ENCODE results near the gene MED8.

MED8 gene

DNA sequence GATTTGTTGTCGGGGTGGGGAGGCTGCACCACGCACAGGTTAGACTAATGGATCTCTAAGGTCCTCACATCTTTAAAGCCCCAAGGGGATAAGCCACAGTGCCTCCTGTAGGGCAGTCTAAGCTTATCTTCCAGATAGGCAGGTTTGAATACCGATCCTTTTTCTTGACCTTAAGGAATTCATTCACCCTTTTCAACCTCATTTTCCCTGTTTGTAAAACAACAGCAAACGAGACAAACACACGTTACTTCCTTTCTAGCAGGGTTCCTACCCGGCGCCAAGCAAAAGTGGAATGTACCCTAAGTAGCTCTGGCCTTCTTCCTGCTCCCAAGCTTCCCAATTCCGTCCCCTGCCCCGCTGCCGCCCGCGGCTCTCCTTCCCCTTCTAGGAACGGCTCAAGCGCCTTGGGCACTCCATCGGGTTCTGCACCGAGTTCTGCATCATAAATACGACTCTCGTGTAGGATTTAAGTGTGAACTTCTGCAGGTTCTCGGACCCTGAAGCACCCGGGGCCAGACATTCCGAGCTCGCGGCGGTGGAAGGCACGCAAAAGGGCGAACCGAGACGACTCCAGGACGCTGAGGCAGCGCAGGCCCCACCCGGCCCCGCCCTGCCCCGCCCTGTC lies 31.4 kb downstream of the MED8 start:
- DNase-seq: no peak

DNA sequence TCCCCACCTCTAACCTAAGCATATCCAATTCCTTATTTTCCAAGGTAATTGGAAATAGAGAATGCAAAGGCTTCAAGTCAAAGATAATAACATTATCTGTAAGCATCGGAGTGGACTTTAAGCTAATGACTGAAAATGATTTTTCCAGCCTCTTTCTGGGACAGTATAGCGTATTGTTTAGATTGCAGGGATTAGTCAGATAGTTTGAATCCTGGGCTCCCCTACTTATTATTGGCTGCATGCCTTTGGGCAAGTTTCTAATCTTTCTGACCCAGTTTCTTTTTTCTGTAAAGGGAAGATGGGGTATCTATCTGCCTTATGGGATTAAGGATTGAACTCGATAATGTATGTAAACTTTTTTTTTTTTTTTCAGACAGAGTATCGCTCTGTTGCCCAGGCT lies 32.3 kb downstream of the MED8 start:
- no peak for DNase-seq

DNA sequence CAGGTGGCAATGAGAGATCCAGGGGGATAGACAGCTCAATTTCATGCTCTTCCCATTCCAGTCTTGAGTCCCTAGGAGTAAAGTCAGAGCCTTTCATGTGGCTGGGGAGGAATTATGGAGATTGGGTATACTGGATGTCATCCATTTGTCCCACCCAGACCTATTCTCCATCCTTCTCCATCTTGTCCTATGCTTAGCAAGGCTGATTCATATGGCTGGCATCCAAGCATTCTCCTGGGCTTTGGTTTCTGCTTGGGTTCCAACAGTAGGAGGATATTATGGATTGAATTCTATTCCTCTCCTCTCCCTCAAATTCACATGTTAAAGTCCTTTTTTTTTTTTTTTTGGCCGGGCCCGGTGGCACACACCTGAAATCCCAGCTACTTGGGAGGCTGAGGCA lies 34.7 kb downstream of the MED8 start:
- no peak for DNase-seq

DNA sequence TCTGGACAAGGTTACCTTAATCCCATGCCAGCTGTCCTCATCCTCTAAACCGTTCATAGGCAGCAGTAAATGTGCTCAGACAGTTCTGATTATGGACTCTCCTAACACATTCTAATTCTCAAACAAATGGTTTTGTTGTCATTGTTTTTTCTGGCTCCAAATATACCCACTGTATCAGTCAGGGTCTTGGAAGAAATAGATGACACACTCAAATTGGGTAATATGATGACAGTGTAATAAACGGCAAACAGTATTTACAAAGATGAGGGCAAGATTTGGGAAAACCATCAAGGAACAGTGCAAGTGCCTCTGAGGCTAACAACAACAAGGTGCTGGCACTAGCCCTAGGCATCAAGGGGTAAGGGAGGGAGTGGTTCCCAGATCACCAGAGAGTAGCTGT lies 35.1 kb downstream of the MED8 start:
- DNase-seq: no peak

DNA sequence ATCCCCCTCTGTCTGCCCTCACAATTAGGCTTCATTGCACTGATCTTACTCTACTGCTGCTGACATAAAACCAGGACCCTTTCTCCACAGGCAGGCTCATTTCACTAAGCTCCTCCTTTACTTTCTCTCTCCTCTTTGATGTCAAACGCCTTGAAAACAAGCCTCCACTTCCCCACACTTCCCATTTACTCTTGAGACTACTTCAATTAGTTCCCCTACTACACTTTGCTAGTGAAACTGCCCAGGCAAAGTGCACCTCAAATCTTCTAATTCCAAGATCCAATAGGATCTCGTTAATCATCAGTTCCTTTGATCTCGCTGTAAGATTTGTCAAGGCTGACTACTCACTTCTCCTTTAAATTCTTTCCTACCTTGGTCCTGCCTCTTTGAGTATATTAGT lies 36.7 kb downstream of the MED8 start:
- no peak for DNase-seq

- DNase-seq: no peak
Observed at GRCh38 chr1:43352351-43352705, 37.3 kb downstream of the MED8 start.

DNA sequence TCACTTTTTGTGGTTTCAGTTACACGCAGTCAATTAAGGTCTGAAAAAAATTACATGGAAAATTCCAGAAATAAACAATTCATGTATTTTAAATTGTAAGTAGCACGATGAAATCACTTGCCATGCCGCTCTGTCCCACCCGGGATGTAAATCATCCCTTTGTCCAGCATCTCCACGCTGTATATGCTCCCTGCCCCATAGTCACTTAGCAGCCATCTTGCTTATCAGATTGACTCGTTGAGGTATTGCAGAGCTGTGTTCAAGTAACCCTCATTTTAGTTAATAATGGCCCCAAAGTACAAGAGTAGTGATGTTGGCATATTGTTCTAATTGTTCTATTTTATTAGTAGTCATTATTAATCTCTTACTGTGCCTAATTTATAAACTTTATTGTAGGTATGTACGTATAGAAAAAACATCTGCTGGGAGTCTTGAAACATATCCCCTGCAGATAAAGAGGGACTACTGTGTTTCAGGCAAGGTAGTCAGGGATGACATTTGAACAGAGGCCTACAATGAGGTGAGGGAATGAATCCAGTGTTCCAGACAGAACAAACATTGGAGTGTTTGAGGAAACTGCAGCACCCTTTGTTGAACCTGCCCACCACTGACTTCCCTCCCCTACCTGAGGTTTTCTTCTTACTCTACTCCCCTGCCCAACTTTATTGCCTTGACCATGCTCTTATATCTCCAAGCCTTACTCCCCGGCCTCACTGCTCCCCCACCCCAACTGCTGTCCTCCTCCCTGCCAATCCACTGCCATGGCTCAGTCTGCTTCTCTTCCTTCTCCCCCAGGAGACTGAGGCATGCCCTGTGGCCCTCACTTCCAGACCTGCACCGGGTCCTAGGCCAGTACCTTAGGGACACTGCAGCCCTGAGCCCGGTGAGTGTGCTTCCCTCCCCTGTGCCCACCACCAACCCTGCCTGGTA lies 37.9 kb downstream of the MED8 start:
- DNase-seq: no peak

DNA sequence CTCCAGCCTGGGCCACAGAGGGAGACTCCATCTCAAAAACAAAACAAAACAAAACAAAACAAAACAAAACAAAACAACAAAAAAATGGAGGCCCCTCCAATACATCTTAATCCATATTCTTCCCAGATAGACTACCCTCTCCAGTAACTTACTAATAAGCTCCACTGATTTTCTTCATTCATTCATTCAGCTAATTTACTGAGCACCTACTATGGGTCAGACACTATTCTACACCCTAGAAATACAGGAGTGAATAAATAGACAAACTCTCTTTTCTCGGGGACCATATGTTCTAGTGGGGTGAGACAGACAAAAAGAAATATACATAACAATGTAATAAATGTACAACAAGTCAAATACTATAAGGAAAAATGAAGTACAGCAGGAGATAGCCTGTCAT lies 38.6 kb downstream of the MED8 start:
- no peak for DNase-seq

DNA sequence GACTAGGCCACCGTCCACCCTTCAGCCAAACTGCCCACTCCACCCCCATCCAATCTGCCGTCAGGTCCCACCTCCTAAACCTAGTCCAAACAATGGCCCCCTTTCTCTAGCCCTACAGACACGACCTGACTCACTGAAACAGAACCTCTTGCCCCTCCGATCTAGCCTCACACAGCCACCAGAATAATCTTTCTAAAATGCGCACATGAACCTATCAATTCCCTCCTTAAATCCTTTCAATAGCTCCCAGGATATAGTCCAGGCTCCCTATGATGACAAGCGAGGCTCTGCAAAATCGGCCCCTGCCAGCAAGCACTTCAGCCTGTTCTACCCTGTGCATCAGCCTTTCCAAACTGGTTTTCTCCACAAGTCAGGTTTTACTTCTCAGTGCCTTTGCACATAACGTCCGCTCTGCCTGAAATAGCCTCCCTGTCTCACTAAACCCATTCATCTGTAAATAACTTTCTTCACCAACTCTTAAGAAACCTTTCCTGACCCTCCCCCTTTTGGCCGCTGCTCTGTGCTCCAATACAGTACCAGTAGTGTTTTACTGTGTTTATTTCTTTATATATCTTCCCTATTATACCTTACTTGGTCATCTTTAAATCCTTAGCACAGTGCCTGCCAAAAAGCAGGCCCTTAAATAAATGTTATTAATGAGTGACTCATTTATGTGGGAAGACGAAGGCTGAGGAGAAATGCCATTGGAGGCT lies 39.9 kb downstream of the MED8 start:
- no peak for DNase-seq

DNA sequence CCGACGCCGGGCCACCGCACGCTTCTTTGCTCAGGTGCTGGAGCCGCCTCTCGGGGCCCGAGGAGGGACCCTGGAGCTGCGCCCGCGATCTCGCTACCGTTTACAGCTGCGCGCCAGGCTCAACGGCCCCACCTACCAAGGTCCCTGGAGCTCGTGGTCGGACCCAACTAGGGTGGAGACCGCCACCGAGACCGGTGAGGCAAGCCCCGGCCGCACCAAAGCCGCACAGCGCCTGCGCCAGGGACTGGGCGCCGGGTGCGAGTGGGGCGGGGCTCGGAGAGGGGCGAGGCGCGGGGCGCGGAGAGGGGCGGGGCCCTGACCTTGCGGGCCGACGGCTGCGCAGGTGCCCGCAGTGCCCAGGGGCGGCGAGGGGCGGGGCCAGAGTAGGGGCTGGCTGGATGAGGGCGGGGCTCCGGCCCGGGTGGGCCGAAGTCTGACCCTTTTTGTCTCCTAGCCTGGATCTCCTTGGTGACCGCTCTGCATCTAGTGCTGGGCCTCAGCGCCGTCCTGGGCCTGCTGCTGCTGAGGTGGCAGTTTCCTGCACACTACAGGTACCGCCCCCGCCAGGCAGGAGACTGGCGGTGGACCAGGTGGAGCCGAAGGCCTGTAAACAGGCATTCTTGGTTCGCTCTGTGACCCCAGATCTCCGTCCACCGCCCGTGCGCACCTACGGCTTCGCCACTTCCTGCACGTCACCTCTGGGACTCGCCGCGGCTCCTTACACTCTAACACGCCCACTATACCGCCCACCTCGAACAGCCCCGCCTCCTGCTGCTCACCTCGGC lies 40.6 kb downstream of the MED8 start:
- peak in 1 of 4 experiments; percentile 23 for DNase-seq

GRCh38 chr1:43348343-43348808 lies 41.2 kb downstream of the MED8 start:
- DNase-seq: no peak

- DNase-seq: no peak
Observed at GRCh38 chr1:43346636-43347035, 43.0 kb downstream of the MED8 start.

DNA sequence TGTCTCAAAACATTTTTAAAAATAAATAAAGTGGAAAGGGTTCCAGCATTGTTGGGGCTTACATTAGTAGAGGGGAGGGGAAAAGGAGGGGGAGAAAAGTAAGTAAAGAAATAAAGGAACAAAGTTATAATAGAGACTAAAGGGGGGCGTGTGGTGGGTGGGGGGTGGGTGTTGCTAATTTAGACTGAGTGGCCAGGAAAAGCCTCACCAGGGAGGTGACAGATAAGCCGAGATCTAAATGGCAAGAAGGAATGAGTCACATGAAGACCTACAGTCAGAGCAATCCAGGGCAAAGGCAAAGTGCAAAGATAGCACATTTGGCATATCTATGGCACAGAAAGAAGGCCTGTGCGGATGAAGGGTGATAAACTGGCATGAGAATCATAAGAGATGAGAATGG lies 44.5 kb downstream of the MED8 start:
- DNase-seq: no peak

GRCh38 chr1:43344267-43344850 lies 45.2 kb downstream of the MED8 start:
- DNase-seq: no peak

GRCh38 chr1:43340559-43340958 lies 49.0 kb downstream of the MED8 start:
- no peak for DNase-seq

DNA sequence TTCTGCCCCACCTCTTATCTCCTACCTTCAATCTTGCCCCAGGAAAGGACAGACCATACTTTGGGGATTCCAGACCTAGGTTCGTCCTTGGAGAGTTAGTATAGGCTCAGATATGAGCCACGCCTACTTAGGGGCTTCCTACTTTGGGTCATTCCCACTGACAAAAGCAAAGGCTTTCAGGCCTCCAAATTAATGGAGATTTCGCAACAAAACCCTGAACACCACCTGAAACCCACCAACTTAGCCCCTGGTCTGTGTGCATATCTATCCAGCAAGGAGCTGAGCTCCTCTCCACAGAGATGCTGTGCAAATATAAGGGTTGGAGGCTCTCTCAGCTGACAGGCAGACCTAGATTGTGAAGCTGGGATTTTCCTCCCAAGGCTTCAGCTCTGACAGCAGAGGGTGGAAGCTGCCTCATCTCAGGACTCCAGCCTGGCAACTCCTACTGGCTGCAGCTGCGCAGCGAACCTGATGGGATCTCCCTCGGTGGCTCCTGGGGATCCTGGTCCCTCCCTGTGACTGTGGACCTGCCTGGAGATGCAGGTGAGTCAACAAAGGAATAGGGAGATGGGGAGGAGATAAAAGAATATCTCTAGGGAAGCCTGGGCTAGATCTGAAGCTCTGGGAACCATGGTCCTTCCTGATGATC lies 49.9 kb downstream of the MED8 start:
- no peak for DNase-seq

- no peak for DNase-seq
Observed at GRCh38 chr1:43338001-43338400, 51.6 kb downstream of the MED8 start.

GRCh38 chr1:43337588-43337987 lies 52.0 kb downstream of the MED8 start, which contains the start of gene MPL:
Gene MPL, plus strand, starts transcription at chr1:43337818. Its CDS starts 31 bp downstream, at chr1:43337849.
- no peak for DNase-seq

- no peak for DNase-seq
Observed at GRCh38 chr1:43334453-43335205, 55.0 kb downstream of the MED8 start.

Data from activated CD4-positive, CD25-positive, alpha-beta regulatory T cell (primary cell).